AG09319 (cell line): ENCODE data around the gene GRK1.
"Not testable (repeated sequence)": the region's sequence is repeated elsewhere in the genome, so short reads cannot be mapped to it uniquely, and the experiment has no call there.

Experiments
- DNase-seq: peaks from one replicate; pipeline ENCODE4 v3.0.0-alpha.2; 2010; ENCODE audit warnings: low read depth; ENCODE audit errors: extremely low read depth
- CTCF ChIP-seq: IDR thresholded peaks from 2 replicates; pipeline ENCODE4 v1.5.1; 2011; ENCODE audit warnings: low read depth, mild to moderate bottlenecking, inconsistent platforms, low read length, moderate library complexity

The GRK1 gene

GRCh38 chr13:113749507-113749906 lies 82.5 kb downstream of the GRK1 start:
- TF ChIP-seq CTCF, result no peak
- no peak for DNase-seq

DNA sequence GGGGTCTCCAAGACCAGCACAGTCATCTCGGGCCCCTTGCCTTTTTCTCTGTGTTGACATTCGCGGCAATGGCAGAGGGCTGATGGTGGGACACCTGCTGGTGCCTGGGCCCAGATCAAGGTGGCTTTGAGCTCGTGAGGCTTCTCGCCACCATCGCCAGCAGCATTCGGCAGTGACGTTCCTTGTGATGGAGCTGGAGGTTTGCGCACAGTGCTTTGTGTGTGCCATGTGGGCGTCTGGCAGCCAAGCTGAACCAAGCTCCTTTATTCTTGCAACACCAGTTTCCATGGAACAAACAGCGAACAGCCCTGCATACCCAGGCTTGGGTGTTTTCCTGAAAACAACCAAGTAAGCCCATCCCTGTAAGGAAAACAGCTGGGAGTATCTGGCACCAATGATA lies 82.9 kb downstream of the GRK1 start:
- no peak for DNase-seq
- TF ChIP-seq CTCF, result no peak

DNA sequence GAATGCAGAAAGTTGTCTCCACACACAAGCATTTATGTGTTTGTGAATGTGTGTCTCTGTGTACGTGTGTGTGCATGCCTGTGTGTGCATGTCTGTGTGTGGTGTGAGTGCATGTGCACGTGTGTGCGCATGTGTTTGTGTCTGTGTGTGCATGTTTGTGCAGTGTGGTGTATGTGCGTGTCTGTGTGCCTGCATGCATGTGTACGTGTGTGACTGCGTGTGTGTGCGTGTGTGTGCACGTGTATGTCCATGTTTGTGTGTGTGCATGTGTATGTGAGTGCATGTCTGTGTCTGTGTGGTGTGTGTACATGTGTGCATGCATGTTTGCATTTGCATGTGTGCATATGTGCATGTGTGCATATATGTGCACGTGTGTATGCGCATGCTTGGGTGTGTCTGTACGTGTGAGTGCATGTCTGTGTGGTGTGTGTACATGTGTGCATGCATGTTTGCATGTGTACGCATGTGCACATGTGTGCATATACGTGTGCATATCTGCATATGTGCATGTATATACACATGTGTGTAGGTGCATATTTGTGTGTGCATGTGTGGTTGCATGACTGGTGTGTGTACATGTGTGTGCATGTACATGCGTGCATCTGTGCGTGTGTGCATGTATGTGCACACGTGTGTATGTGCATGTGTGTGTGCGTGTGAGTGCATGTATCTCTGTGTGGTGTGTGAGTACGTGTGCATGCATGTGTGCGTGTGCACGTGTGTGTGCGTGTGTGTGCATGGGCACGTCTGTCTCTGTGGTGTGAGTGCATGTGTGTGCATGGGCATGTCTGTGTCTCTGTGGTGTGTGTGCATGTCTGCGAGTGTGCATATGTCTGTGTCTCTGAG lies 83.8 kb downstream of the GRK1 start:
- TF ChIP-seq CTCF, result no peak
- no peak for DNase-seq

DNA sequence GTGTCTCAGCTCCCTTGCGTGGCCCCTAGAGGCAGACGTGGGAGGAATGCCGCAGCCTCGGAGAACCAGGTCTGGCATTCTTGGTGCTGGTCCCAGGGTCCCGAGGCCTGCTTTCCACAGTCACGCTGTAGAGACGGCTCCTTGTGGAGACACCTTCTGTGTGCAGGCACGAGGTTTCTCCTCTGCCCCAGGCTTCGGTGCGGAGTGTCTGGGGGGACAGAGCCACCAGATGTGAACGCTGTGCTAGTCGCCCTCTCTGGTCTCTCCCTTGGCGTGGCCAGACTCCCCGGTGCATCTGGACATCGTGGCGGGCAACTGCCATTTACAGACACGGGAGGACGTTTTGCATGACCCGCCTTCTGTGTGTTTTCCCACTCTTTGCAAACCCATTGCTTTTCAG lies 84.5 kb downstream of the GRK1 start:
- TF ChIP-seq CTCF, result no peak
- DNase-seq, result no peak

- DNase-seq, result not testable (repeated sequence)
These were observed 85.4 kb downstream of the GRK1 start for GRCh38 chr13:113752211-113752986.

GRCh38 chr13:113753171-113753570 lies 86.2 kb downstream of the GRK1 start:
- no peak for TF ChIP-seq CTCF

DNA sequence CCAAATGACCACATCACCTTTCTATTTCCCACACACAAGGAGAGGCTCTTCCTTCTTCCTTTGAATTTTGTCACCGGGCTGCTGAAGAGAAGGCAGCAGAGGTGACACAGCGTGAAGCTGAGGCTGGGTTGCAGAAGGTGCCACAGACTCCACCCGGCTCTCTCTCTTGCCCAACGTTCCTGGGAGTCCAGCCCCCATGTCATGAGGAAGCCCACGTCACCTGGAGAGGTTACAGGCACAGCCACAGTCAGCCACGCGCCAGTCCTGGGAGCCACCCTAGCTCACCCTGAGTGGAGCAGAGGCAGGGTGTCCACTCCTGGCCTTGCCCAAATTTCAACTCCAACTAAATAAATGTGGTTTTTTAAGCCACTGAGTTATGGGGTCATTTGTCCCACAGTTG lies 87.2 kb downstream of the GRK1 start:
- TF ChIP-seq CTCF, result no peak
- no peak for DNase-seq

More at GRCh38 chr13:113753171-113753570, 86.2 kb downstream of the GRK1 start:
- DNase-seq, result no peak
